Measurements from ENCODE around the gene VPS26A. TPM values are rescaled to one million over a fixed set of nuclear protein-coding genes. Genes with fewer than 3 reads are reported as not detected.
"Not testable (repeated sequence)": the region's sequence is repeated elsewhere in the genome, so short reads cannot be mapped to it uniquely, and the experiment has no call there.

The VPS26A gene
- total and polyA plus RNA-seq, 2 experiments from 2014 or later: 12.8 to 53.9 TPM

GRCh38 chr10:69124563-69125268, 738 bp downstream of the VPS26A start:
- H3K9me3 ChIP-seq (ENCODE audit: low read depth): no peaks in the 10 kb centered on the region
- H3K4me1 ChIP-seq (ENCODE audit: low read depth): peaks cover 8% of the 10 kb centered on the region
- peak overlapping the region; percentile 99 for H3K27ac ChIP-seq
- H3K36me3 ChIP-seq: no peaks in the 10 kb centered on the region
- H3K4me3 ChIP-seq: peak overlapping the region; percentile 93
- no peaks in the 10 kb centered on the region for H3K27me3 ChIP-seq
- no peak for TF ChIP-seq CTCF (IDR thresholded peaks at IDR 0.05; ENCODE audit: low read depth, low read length)
- peak; percentile 70 to 71 for DNase-seq (ENCODE audit: low read depth in 1 of 2, low spot score in 1 of 2)

- peak overlapping the region; percentile 99 for H3K27ac ChIP-seq
- TF ChIP-seq CTCF (IDR thresholded peaks at IDR 0.05; ENCODE audit: low read depth, low read length): no peak
- H3K4me3 ChIP-seq: peak overlapping the region; percentile 93
Observed at GRCh38 chr10:69125554-69125953, 1.6 kb downstream of the VPS26A start.

GRCh38 chr10:69130251-69130650, 6.3 kb downstream of the VPS26A start:
- Histone ChIP-seq H3K27ac (peak overlapping the region; percentile 28), H3K4me3 (no peak overlapping the region), H3K36me3 (peaks cover 6% of the 10 kb centered on the region), H3K9me3 (ENCODE audit: low read depth) (no peaks in the 10 kb centered on the region), H3K4me1 (ENCODE audit: low read depth) (peaks cover 5% of the 10 kb centered on the region), H3K27me3 (no peaks in the 10 kb centered on the region)
- no peak for TF ChIP-seq CTCF (IDR thresholded peaks at IDR 0.05; ENCODE audit: low read depth, low read length)
- DNase-seq (ENCODE audit: low read depth in 1 of 2, low spot score in 1 of 2): no peak

More at GRCh38 chr10:69125554-69125953, 1.6 kb downstream of the VPS26A start:
- H3K9me3 ChIP-seq (ENCODE audit: low read depth): no peaks in the 10 kb centered on the region
- DNase-seq (ENCODE audit: low read depth in 1 of 2, low spot score in 1 of 2): no peak
- no peaks in the 10 kb centered on the region for H3K27me3 ChIP-seq
- H3K36me3 ChIP-seq: no peaks in the 10 kb centered on the region
- peaks cover 8% of the 10 kb centered on the region for H3K4me1 ChIP-seq (ENCODE audit: low read depth)

- DNase-seq (ENCODE audit: low read depth in 1 of 2, low spot score in 1 of 2): no peak
Observed at GRCh38 chr10:69139961-69140360, 16.0 kb downstream of the VPS26A start.

GRCh38 chr10:69141304-69141703, 17.3 kb downstream of the VPS26A start:
- H3K4me1 ChIP-seq (ENCODE audit: low read depth): no peaks in the 10 kb centered on the region
- no peak for TF ChIP-seq CTCF (IDR thresholded peaks at IDR 0.05; ENCODE audit: low read depth, low read length)
- H3K4me3 ChIP-seq: no peak overlapping the region
- no peaks in the 10 kb centered on the region for H3K36me3 ChIP-seq
- no peaks in the 10 kb centered on the region for H3K9me3 ChIP-seq (ENCODE audit: low read depth)
- H3K27me3 ChIP-seq: no peaks in the 10 kb centered on the region
- no peak overlapping the region for H3K27ac ChIP-seq
- no peak for DNase-seq (ENCODE audit: low read depth in 1 of 2, low spot score in 1 of 2)

More at GRCh38 chr10:69139961-69140360, 16.0 kb downstream of the VPS26A start:
- TF ChIP-seq CTCF (IDR thresholded peaks at IDR 0.05; ENCODE audit: low read depth, low read length): no peak
- no peaks in the 10 kb centered on the region for H3K4me1 ChIP-seq (ENCODE audit: low read depth)
- no peaks in the 10 kb centered on the region for H3K9me3 ChIP-seq (ENCODE audit: low read depth)
- no peak overlapping the region for H3K27ac ChIP-seq
- H3K4me3 ChIP-seq: no peak overlapping the region
- H3K27me3 ChIP-seq: no peaks in the 10 kb centered on the region
- no peaks in the 10 kb centered on the region for H3K36me3 ChIP-seq

- not testable (repeated sequence) for H3K4me3 ChIP-seq; H3K27me3 ChIP-seq; H3K36me3 ChIP-seq; H3K9me3 ChIP-seq (ENCODE audit: low read depth); DNase-seq (ENCODE audit: low read depth in 1 of 2, low spot score in 1 of 2); H3K4me1 ChIP-seq (ENCODE audit: low read depth); H3K27ac ChIP-seq
Observed at GRCh38 chr10:69142074-69142473, 18.1 kb downstream of the VPS26A start.
